ENCODE measurements around the gene IDUA.
"Not testable (repeated sequence)": the region's sequence is repeated elsewhere in the genome, so short reads cannot be mapped to it uniquely, and the experiment has no call there.

IDUA gene

DNA sequence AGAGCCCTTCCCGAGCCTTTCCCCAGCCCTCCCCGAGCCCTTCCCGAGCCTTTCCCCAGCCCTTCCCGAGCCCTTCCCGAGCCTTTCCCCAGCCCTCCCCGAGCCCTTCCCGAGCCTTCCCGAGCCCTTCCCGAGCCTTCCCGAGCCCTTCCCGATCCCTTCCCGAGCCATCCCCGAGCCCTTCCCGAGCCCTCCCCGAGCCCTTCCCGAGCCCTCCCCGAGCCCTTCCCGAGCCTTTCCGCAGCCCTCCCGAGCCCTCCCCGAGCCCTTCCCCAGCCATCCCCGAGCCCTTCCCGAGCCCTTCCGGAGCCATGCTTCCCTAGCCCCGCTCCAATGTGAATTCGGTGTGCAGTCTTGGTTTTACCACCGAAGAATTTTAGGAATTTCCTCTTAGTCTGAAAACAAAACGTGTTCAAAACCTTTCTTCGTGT lies 59.8 kb downstream of the IDUA start:
- DNase-seq (ENCODE audit: low spot score) = peak; percentile 84

DNA sequence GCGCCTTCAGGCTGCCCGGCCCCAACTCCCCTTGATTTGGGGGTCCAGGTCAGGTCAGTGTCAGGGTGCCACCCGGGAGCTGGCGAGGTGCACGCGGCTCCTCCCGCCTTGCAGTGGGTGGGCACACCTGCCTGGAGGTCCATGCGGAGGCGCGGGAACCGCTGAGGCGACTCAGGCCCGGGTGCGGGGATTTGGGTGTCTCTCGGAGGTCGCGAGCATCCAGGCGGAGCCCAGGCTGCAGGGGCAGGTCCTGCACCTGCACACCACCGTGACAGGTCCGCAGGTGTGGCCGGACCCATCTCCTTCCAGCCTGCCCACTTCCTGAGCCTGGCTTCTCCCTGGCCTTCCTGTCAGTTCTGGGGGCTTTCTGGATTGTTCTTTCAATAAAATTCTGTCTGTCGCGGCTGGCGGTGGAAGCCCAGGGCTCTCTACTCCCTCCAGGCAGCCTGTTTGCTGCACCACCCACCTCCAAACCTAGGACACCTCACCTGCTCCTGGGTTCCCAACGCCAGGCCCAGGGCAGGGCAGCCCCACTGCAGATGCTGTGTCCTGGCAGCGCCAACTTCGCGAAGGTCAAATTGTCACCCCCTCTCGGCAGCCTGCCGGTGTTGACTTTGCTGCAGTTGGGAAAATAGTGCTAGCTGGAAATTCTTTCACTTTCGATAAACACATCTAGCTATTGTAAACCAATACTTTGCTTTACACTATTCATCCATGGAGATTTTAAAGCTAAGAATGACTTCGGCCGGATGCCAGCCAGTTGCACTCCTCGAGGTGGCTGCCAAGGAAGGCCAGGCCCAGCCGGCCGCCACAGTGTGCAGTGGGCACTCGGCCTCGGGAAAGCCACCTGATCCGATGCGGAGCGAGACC lies 60.5 kb downstream of the IDUA start:
- DNase-seq (ENCODE audit: low spot score) = no peak

DNA sequence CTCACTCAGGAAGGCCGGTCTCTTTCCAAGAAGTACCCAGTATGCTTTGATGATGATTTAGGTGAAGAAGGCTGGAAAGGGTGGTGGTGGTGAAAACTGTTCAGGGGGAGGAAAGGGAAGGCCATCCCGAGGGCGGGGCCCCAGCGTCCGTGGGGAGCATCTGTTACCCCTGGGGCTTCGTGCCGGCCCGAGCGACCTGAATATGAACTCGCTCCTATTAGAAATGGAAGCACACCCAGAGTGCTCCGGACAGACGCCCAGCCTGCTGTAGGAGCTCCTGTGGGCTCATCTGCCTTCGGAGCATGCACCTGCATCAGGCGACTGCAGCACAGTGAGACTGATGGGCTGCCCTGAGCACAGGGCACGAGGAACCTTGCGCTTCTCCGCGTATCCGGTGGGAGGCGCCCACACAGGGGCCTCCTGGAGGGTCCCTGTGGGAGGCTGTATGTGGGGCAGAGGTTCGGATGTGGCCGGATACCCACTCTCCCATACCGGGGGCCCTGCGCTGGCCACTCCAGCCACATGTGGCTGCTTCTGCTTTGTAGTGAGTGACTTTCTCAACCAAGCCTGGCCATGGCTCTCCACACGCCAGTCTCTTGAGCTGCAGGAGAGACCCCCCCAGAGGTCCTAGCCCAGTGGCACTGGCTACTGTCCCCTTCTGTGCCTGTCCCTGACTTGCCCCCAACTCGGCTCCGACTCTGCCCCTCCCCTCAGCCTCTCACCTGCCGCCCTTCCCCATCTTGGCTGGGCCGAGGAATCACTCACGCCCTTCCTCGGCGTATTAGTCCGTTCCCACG lies 61.3 kb downstream of the IDUA start:
- DNase-seq (ENCODE audit: low spot score) = no peak

DNA sequence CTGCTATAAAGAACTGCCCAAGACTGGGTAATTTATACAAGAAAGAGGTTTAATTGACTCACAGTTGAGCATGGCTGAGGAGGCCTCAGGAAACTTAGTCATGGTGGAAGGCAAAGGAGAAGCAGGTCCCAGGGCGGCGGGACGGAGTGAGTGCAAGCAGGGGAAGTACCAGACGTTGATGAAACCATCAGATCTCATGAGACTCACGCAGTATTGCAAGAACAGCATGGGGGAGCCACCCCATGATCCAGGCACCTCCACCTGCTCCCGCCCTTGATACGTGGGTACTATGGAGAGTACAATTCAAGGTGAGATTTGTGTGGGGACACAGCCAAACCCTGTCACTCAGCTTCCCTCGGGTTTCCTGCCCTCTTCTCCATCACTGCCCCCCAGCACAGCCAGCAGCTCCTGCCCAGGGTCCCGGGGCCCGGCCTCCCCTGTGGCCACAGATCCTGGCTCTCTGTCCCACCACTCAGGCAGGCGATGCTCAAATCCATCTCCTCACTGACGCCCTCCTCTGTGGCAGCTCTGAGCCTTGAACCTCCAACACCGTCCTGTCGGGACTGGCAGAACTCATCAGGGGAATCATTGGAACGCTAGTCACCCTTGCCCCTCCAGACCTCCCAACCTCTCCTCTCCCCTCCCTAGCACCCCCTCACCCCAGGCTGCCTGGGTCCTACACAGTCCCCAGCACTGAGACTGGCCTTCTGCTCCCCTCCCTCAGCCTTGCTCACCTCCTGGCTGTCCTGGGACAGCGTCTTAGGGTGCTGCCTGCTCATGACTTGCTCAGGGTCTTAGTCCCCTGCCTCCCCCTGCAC lies 62.1 kb downstream of the IDUA start:
- no peak for DNase-seq (ENCODE audit: low spot score)

DNA sequence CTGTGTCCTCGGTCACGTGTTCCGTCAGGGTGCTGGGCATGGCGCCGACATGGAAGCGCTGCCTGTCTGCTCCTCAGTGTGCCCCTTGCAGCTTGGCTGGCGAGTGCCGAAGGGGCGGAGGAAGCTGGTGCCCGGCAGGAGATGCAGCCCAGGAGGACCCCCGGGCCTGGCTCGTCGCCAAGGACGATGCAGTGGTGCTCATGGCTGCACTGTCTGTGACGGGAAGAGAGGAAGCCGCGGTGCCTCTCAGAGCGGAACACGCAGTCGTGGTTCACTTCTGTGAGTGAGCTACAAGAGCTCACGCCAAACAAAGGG lies 62.7 kb downstream of the IDUA start:
- no peak for DNase-seq (ENCODE audit: low spot score)

DNA sequence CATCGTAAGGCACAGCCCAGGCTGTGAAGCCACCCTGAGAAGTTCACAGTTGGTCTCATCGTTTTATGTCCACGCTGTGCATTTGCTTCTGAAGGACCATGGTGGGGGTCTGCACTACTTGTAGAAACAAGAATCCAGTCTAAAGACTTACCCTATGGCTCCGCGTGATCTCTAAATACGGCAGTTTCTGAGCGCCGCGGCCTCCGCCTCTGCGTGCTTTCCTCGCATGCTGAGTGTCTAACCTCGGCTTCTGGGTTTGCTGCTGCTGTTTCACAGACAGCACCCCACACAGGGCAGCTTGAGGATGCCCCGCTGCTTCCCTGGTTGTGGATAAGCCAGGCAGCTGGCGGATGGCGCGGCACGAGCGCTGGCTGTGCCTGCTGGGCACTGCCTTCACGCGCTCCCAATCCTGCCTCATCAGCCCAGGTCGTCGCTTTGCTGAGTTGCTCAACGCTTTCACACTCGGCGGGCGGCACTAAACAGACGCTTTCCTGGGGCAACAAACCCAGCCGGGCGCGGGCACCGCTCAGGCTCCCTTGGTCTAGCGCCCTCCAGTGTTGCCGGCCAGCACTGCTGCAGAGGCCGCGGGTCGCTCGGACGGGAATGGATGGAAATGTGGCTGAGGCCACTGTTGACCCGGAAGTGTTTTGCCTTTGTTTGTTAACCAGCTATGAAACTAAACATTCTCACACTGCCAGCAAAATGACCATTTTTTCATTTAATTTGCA lies 63.8 kb downstream of the IDUA start:
- no peak for DNase-seq (ENCODE audit: low spot score)

DNA sequence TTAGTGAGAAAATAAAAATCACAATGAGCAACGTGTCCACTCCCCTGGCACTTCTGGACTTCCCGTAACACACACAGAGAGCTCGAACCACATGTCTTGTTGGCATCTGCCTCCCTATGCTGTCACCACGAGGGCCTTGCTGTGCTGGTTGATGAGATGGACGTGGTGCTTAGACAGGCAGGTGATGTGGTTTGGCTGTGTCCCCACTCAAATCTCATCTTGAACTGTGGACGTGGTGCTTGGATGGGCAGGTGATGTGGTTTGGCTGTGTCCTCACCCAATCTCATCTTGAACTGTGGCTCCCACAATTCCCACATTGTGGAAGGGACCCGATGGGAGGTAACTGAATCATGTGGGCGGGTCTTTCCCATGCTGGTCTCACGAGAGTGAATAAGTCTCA lies 64.6 kb downstream of the IDUA start:
- DNase-seq (ENCODE audit: low spot score) = no peak

DNA sequence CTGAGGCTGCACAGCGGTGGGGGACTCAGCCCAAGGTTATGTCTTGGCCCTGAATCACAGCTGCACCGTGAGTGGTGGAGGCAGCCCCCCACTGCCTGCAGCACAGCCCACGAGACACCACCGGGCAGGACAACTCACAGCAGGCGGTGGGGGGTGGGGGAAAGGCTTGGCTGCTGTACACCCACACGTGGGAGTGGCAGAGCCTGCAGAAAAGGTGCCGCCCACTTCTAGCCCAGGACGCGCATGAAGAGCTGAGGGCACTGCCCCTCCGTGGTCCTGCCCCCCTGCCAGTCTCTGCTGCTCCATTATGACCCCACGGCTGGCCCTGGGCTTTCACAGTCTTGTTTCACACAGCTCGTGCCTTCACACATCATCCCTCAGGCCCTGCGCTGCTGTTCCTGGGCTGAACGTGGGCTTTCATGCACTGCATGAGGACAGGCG lies 65.4 kb downstream of the IDUA start:
- no peak for DNase-seq (ENCODE audit: low spot score)

DNA sequence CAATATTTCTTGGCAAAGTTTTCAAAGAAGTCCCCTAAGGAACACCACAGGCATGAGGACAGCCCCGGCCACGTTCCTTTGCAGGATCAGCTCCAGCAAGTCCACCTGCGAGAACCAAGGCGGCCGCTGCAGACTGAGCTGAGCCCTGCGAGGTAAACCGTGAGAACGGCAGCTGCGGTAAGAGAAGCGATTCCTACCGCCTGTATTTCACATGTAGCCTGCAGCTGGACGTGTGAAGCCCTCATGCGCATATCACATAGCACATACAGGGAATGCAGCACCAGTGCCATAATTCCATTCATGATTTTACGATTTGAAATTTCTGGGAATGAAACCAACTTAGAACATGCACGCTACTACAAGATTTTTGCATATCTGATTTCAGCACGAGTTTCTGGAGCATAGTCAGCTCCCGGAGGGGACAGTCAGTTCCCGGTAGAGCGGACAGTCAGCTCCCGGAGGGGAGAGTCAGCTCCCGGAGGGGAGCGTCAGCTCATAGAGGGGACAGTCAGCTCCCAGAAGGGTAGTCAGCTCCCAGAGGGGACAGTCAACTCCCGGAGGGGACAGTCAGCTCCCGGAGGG lies 66.3 kb downstream of the IDUA start:
- DNase-seq (ENCODE audit: low spot score) = no peak

DNA sequence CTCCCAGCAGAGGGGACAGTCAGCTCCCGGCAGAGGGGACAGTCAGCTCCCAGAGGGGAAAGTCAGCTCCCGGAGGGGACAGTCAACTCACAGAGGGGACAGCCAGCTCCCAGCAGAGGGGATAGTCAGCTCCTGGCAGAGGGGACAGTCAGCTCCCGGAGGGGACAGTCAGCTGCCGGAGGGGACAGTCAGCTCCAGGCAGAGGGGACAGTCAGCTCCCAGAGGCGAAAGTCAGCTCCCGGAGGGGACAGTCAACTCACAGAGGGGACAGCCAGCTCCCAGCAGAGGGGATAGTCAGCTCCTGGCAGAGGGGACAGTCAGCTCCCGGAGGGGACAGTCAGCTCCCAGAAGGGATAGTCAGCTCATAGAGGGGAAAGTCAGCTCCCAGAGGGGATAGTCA lies 67.0 kb downstream of the IDUA start:
- not testable (repeated sequence) for DNase-seq (ENCODE audit: low spot score)
